ENCODE data around the gene HS3ST4. TPM values are rescaled to one million over a fixed set of nuclear protein-coding genes. Genes with fewer than 3 reads are reported as not detected.
"Not testable (repeated sequence)": the region's sequence is repeated elsewhere in the genome, so short reads cannot be mapped to it uniquely, and the experiment has no call there.

Gene HS3ST4
- total and polyA plus RNA-seq, 8 donors: 0.58 to 1.7 (median 0.81) TPM; not detected in 3

DNA sequence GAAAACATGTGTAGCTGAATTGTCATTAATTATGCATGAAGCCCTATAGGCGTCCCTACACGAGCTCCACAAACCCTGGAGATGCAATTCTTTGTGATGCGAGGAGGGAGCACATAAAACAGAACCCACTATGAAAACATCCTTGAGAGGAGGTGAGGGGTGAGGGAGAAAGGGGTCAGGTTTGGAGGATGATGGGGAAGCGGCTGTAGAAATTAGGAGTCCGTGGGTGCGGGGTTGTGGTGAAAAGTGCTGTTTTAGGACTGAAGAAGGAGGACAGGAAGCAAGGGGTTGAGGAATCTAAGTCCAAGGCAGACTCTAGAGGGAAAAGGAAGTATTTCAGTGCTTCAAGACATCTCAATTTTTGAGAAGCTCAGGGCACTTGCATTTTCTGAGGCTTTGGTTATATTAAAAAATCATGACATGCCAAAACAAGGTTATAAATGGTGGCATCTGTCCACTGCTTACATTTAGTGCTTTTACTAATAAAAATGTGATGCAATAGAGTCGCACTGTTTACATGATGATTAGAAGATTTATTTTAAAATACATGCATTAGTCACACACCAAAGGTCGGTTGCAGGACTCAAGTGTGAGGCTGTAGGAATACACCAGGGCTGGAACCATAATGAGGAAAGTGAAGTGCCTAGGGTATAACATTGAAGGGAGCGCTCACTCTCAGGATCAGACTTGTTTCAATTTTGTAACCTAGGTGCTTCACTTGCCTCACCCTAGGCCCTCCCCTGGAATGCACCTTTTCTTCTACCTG, 379.5 kb downstream of the HS3ST4 start:
- H3K27me3 ChIP-seq: no peaks in the 10 kb centered on the region
- H3K4me3 ChIP-seq: no peak overlapping the region
- intact Hi-C loops (cut with DNase I; ENCODE audit: low total_unique reads): no loop called here
- 39 to 53% (median 49%) methylated on average over 9 of the region's 9 CpGs for WGBS, 5 donors
- DNase-seq: peak in 1 of 2 donors; percentile 11
- no peaks in the 10 kb centered on the region for H3K36me3 ChIP-seq
- peak in 2 of 3 donors; percentile 5 to 38 for TF ChIP-seq POLR2AphosphoS5 (IDR thresholded peaks at IDR 0.05)
- no peak for TF ChIP-seq EP300 (IDR thresholded peaks at IDR 0.05)
- no peaks in the 10 kb centered on the region for H3K9me3 ChIP-seq
- H3K27ac ChIP-seq: peak overlapping the region in 1 of 5 donors; percentile 33
- H3K4me1 ChIP-seq: peaks cover 0 to 9% (median 3%) of the 10 kb centered on the region in 4 donors

DNA sequence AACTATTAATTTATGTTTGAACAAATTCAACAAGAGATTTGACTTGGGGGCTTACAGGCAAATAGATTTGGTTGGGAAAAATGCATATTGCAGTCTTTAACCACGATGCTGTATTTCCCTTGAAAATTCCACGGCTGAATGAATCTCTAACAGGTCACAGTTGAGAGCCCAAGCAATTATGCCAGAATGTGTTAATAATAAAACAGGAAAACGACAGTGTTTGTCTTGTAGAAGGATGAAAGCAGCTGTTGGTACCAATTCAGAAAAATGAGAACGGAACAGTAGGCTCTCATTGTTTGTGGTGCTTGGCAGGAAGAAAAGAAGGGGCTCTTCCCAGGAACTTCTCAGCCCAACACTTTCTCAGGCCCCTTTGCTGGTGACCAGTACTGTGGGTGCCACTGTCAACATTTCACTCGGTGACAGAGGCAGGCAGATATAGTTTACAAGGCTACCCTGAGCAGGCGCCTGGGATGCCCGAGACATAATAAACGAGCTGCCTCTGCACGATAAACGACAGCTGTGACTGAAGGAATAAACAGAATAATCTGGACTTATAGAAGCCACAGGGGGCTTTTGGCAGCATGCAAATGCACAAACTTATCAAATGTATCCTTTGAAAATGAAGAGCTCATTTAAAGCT, 387.1 kb downstream of the HS3ST4 start:
- intact Hi-C loops (cut with DNase I; ENCODE audit: low total_unique reads): no loop called here
- Histone ChIP-seq H3K9me3 (peaks cover 0 to 7% (median 0%) of the 10 kb centered on the region in 4 donors), H3K27ac (no peak overlapping the region)

DNA sequence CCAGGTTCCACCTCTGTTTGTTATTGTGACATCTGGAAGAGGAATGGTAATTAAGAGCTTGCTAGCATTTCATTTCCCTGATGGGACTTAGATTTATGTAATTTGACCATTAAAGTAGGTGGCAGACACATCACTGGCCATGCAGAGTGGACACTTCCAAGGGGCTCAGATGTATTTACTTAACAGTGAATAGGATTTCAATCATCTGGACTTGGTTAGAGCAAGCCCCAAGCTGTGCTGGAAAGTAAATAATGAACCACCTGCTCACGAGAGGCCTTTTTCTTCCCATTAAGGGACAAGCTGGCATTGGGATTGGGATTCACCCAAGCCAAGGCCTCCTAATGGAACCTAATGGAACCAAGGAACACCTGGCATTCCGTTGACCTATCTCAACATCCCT, 395.3 kb downstream of the HS3ST4 start:
- Histone ChIP-seq H3K4me3 (no peak overlapping the region), H3K36me3 (no peaks in the 10 kb centered on the region), H3K27me3 (no peaks in the 10 kb centered on the region), H3K9me3 (no peaks in the 10 kb centered on the region), H3K4me1 (no peaks in the 10 kb centered on the region), H3K27ac (no peak overlapping the region)
- intact Hi-C loops (cut with DNase I; ENCODE audit: low total_unique reads): no loop called here
- 36 to 54% (median 45%) methylated on average over 2 of the region's 2 CpGs for WGBS, 5 donors
- peak in 1 of 2 donors; percentile 4 for DNase-seq
- no peak for TF ChIP-seq EP300 (IDR thresholded peaks at IDR 0.05)
- no peak for TF ChIP-seq POLR2A (IDR thresholded peaks at IDR 0.05)
- no peak for TF ChIP-seq POLR2AphosphoS5 (IDR thresholded peaks at IDR 0.05)

More for the DNA sequence above, 387.1 kb downstream of the HS3ST4 start:
- Histone ChIP-seq H3K4me1 (no peaks in the 10 kb centered on the region), H3K36me3 (no peaks in the 10 kb centered on the region), H3K27me3 (no peaks in the 10 kb centered on the region), H3K4me3 (no peak overlapping the region)
- no peak for TF ChIP-seq POLR2A (IDR thresholded peaks at IDR 0.05)
- TF ChIP-seq, protein P1, sequence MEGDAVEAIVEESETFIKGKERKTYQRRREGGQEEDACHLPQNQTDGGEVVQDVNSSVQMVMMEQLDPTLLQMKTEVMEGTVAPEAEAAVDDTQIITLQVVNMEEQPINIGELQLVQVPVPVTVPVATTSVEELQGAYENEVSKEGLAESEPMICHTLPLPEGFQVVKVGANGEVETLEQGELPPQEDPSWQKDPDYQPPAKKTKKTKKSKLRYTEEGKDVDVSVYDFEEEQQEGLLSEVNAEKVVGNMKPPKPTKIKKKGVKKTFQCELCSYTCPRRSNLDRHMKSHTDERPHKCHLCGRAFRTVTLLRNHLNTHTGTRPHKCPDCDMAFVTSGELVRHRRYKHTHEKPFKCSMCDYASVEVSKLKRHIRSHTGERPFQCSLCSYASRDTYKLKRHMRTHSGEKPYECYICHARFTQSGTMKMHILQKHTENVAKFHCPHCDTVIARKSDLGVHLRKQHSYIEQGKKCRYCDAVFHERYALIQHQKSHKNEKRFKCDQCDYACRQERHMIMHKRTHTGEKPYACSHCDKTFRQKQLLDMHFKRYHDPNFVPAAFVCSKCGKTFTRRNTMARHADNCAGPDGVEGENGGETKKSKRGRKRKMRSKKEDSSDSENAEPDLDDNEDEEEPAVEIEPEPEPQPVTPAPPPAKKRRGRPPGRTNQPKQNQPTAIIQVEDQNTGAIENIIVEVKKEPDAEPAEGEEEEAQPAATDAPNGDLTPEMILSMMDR (IDR thresholded peaks at IDR 0.05): no peak
- no peak for DNase-seq
- WGBS, 5 donors: 20 to 34% (median 27%) methylated on average over 10 of the region's 10 CpGs

DNA sequence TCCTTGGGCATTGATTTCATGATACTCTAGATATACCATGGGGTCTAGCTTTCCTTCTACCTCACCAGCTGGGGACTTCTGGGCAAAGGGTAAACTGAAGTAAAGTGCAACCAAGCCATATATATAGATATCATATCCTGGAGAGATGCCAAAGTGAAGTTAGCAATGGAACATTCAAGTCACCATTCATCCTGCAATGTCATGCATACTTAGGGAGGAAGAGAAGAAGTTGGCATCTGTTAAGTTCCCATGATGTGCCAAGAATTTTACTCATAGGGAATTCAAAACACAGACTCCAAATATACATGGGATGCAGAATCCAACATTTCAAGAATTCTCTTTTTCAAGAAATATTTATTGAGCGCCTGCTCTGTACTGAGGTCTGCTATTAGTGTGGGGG, 399.8 kb downstream of the HS3ST4 start:
- 87 to 100% (median 97%) methylated on average over 1 of the region's 1 CpG for WGBS, 5 donors
- no peak for DNase-seq
- H3K27me3 ChIP-seq: no peaks in the 10 kb centered on the region
- no peak overlapping the region for H3K27ac ChIP-seq
- no peaks in the 10 kb centered on the region for H3K9me3 ChIP-seq
- intact Hi-C loops (cut with DNase I; ENCODE audit: low total_unique reads): no loop called here
- no peaks in the 10 kb centered on the region for H3K36me3 ChIP-seq
- H3K4me1 ChIP-seq: no peaks in the 10 kb centered on the region
- TF ChIP-seq POLR2AphosphoS5 (IDR thresholded peaks at IDR 0.05) (no peak), EP300 (IDR thresholded peaks at IDR 0.05) (no peak), POLR2A (IDR thresholded peaks at IDR 0.05) (no peak)
- TF ChIP-seq, protein P1 (IDR thresholded peaks at IDR 0.05): no peak
- H3K4me3 ChIP-seq: no peak overlapping the region

DNA sequence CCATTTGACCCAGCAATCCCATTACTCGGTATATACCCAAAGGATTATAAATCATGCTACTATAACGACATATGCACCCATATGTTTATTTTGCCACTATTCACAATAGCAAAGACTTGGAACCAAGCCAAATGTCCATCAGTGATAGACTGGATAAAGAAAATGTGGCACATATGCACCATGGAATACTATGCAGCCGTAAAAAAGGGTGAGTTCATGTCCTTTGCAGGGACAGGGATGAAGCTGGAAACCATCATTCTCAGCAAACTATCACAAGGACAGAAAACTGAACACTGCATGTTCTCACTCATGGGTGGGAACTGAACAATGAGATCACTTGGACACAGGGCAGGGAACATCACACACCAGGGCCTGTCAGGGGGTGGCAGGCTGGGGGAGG, 406.4 kb downstream of the HS3ST4 start:
- H3K9me3 ChIP-seq; H3K36me3 ChIP-seq; H3K27ac ChIP-seq; H3K27me3 ChIP-seq; H3K4me3 ChIP-seq; H3K4me1 ChIP-seq; intact Hi-C loops (cut with DNase I; ENCODE audit: low total_unique reads); DNase-seq: not testable (repeated sequence)
- WGBS, 5 donors: 79 to 90% (median 89%) methylated on average over 3 of the region's 3 CpGs

DNA sequence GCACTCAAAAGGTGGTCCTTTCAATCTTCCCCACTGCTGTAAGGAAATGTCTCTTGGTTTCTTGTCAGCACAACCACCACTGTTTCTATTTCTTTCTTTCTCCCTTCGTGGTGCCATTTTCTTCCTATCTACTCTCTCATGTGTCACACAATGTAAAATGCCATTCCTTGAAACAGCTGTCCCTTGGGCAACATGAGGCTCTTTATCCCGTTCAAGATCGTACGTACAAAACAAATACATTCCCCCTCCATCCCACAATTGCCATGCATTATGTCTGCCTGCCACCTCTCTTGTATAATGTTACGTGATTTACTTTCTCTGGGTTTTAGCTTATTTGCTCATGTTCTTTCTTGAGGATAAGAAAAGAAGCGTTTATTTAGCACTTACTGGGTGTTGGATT, 410.6 kb downstream of the HS3ST4 start:
- Histone ChIP-seq H3K9me3 (no peaks in the 10 kb centered on the region), H3K36me3 (no peaks in the 10 kb centered on the region), H3K27ac (no peak overlapping the region), H3K27me3 (no peaks in the 10 kb centered on the region), H3K4me3 (no peak overlapping the region), H3K4me1 (no peaks in the 10 kb centered on the region)
- DNase-seq: no peak
- intact Hi-C loops (cut with DNase I; ENCODE audit: low total_unique reads): no loop called here
- 48 to 67% (median 51%) methylated on average over 6 of the region's 6 CpGs for WGBS, 5 donors
- no peak for TF ChIP-seq POLR2AphosphoS5 (IDR thresholded peaks at IDR 0.05)
- TF ChIP-seq POLR2A (IDR thresholded peaks at IDR 0.05): no peak
- TF ChIP-seq EP300 (IDR thresholded peaks at IDR 0.05): no peak
- TF ChIP-seq, protein P1 (IDR thresholded peaks at IDR 0.05): no peak

All from stomach (tissue), 9 donors.